Dedifferentiated amniotic fluid mesenchymal stem cell (primary cell): ENCODE results near the gene TASP1.
A peak's percentile ranks its signal among the peaks of the same experiment; 100 is the strongest.

ENCODE experiments used
- DNase-seq: peaks from one replicate; pipeline ENCODE4 v3.0.0-alpha.2; 2016; ENCODE audit errors: extremely low spot score

TASP1 gene

DNA sequence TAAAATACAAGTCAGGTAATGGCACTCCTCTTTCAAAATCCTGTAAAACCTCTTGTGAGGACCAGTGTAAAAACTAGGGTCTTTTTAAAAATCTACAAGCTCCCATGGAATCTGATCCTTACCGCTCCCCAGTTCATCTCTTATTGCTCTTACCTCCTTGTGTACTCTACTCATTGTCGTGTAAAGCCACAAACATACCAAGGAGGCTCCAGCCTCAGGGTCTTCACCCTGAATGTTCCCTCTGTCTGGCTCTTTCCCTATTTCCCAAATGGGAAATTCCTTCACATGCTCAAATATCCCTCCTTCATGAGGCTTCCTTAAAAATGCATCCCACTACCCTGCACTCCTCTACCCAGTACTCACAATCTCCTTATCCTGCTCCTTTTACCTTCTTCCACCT lies 67.1 kb downstream of the TASP1 start:
- no peak for DNase-seq

DNA sequence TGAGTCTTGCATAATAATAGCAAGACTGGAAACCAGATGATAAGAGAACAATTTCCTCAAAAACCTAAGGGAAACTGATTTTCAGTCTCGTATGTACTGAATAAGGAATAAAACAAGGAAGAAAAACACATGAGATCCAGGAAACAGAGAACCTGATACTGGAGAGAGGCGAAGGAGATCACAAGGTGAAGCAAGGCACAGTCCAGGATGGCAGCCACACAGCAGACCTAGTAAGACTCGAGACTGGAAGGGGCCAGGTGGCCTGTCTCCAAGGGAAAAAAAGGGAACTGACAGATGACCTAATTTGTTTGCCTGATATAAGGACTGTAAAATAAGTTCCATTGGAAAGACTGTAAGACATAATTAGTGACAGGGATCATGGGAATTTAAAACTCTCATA lies 71.1 kb downstream of the TASP1 start:
- no peak for DNase-seq

DNA sequence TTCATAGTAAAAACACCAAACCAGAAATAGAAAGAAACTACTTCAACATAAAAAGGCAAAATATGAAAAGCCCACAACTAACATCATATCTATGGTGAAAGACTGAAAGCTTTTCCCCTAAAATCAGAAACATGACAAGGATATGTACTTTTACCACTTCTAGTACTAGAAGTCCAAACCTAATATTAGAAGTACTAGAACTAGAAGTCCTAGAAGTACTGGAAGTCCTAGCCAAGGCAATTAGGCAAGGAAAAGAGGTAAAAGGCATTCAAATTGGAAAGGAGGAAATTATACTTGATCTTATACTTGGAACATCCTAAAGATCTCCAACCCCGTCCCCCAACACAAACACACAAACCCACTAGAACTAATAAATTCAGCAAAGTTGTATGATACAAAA lies 74.9 kb downstream of the TASP1 start:
- DNase-seq = no peak

DNA sequence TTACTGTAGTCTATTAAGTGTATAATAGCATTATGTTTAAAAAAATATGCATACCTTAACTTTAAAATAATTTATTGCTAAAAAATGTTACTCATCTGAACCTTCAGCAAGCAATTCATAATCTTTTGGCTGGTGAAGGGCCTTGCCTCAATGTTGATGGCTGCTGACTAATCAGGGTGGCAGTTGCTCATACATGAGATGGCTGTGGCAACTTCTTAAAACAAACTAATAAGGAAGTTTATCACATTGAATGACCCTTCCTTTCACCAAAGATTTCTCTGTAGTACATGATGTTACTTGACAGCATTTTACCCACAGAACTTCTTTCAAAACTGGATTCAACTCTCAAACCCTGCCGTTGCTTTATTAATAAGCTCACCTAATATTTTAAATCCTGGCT lies 84.0 kb downstream of the TASP1 start:
- no peak for DNase-seq

DNA sequence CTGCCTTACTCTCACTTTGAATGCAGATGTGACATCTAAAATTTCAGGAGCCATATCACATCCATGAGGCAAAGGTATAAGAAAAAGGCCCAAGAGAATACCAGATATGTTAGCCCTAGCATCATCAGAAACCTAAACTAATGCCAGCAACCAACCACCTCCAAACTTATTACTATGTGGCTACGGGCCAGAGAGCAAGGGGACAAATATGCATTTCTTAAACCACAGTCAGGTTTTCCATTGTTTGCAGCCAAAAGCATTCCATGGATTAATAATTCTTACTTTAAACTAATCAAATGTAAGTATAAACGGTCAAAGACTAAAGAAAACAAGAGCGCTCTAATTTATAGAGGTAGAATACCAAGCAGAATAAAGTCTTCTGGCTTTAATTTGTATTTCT lies 84.7 kb downstream of the TASP1 start:
- DNase-seq = no peak

DNA sequence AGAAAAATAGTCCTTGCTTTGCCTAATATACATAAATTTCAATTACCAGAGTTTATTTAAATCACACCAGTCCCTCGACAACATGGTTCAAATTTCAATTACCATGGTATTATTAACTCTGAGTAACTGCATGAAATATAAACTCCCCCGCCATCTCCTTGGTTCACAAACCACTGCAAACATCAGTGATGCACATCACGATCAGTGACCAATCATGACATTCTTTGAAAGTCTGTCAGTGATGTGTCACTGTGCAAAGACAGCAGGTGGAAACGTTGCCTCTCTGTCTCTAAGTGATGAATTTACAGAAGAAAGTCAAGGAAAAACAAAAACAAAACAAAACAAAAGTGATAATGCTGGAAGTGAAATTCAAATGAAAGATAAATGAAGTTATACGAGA lies 86.7 kb downstream of the TASP1 start:
- DNase-seq = no peak

DNA sequence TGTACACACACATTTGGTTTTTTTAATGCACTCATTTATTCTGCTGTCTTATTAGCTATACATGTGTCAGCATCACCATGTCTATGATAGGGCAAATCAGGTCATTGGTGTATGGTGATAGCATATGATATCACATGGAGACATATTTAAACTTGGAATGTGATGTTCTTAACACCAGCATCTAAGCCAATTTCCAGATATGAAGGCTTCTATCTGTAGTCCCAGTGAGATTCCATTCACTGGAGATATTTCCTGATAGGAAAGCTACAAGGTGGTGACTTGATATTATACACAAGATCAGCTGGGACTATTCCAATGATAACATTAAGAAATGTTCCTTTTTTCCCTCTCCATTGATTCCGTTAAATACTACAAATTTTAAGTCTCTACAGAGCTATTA lies 89.3 kb downstream of the TASP1 start:
- no peak for DNase-seq

DNA sequence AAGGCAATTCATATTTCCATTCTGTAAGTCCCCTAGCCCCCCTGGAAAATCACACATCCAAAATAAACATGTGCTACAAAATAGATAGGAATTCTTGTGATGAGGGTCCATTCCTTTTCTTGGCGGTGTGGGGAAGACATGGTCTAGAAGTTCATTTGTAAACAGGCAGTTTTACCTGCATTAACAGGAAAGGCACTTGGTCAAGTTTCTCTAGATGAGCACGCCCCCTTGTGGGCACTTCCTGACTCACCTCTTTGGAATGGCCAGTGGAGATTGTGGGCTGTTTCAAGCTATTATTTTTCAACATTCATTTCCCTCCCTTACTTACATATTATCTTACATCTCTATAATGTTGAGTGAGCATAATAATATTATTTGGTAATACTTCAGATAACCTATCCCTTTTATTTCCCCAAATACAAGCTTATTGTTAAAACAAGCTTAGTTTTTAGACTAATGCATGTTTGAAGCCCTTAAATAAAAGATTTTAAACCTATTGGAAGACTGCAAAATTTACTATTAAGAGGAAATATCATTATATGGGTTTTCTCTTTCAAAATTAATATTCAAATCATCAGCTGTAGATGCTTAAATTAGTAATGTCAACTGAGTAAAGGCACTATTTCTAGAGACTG lies 92.1 kb downstream of the TASP1 start:
- peak; percentile 25 for DNase-seq

DNA sequence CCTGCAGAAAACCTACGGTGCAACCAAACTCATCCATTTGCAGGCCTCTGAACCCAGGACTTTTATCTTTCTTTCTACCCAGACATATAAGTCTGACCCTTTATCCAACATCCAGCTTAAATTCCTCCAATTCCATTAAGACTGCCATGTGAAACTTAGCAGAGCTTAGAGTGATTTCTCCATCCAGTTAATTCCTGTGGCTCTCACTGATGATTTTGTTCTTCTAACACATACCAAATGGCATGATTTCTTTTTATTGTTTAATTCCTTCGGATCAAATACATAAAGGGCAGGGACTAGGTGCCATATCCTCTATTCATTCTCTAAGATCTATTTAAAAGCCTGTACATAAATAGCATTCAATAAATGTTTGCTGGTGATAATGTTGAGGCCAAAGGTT lies 92.9 kb downstream of the TASP1 start:
- no peak for DNase-seq

DNA sequence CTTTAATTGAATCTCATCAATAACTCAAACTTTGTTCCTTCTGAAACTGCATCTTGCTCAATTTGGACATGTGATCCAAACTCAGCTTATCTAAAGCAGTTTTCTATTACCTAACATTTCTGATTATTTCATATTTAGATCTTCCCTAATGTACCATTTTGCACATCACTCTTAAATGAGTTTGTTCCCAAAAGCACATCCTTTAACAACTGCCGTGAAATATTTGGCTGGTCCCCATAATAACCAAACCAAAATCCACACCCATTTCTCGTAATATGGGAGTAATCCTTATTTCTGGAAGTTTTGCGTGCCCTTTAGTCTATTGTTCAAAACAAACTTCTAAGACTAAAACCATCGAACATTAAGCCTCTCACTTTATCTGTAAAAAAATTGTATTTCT lies 94.9 kb downstream of the TASP1 start:
- DNase-seq = no peak

DNA sequence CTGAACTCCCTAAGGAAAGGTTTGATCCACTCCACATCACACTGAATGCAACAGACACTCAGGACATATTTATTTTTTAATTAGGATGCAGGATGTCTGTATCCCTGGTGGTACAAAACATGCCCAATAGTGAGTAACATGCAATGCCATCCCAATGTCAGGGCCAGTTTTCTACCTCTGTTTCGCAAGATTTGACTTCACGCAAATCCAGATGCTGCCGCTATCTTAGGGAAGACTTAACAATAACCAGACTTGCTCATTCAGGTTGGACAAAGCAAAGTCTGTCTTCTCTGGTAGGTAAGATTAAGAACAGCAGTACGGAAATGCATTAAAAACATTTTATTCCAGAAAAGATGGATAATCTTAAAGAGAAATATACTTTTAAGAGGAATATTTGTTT lies 103.1 kb downstream of the TASP1 start:
- DNase-seq = no peak

DNA sequence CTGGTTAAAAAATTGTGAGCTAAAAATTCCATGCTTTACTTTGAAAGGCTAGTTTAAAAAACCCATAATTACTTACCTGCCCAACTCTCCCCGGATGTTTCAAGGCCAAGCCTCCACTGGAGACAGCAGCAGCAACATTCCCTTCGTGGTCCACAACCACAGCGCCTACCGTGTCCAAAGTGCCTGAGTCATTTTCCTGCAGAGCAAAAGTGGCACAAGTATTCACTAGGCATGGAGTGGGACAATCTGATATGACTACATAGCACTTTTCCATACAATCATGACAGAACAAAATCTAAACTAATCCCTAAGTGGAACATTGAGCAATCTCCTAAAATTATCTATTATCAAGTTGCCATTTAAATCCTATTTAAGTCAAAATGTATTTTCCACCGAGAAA lies 104.8 kb downstream of the TASP1 start:
- no peak for DNase-seq

DNA sequence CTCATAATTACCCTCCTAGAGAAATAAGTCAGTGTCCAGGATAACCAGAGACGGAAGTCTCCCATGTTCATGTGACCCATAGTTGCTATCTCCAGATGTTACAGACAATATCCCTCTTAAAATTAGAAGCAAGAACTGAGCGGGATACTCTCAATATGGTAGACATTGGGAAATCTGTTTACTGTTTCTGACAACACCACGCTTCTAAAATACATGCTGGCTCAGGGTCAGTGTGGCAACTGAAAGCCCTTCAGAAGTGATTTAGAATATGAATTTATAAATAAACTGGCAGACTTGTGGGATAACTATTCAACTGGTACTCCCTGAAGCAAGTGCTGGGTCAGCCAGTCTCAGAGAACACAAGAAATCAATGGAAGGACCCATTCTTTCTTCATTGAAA lies 108.6 kb downstream of the TASP1 start:
- no peak for DNase-seq

DNA sequence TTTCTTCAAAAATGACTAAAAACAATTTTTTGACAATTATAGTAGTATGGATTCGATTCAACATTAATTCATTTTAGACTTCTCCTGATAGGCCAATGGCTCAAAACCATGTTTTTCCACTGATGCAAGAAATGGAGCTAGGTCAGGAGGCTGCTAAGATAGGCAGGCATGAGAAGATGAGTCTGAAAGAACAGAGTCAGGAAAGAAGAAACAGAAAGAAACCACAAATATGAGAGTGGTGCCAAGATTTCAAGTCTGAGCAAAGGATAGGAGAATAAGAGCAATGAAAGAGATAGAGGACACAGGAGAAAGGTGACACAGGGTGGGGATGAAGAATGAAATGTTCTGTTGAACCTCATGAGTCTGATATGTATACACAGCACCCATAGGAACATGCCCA lies 112.2 kb downstream of the TASP1 start:
- no peak for DNase-seq

DNA sequence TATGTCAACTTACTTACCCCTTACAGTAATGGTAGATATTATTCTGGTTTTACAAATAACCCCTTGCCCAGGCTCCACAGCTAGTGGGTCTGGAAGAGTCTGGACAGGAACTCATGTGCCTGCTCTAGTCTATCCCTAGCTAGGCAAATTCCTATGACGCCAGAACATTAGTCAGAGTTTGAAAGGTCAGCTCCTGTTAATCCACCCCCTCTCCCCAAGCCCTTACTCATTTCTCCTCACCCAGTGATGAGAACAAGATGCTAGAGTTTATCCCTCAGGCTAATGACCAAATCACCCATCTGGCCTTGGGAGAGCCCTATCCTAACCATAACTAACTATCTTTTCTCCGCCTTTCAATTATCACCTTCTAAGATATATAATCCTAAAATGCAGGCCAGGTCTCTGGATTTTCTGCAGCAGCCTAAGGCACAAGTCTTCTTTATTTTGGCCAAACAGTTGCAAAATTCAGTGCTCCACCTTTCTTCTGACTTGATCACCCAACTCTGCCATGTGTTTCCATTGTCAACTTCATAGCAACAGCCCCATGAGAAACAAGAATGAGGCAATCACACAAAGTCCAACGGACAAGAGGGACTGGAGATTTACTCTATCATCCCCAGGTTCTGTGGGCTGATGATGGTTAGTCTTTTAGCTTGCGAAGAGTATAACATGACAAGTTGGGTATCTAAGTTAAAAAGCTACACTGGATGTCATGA lies 113.3 kb downstream of the TASP1 start:
- DNase-seq = peak; percentile 42

DNA sequence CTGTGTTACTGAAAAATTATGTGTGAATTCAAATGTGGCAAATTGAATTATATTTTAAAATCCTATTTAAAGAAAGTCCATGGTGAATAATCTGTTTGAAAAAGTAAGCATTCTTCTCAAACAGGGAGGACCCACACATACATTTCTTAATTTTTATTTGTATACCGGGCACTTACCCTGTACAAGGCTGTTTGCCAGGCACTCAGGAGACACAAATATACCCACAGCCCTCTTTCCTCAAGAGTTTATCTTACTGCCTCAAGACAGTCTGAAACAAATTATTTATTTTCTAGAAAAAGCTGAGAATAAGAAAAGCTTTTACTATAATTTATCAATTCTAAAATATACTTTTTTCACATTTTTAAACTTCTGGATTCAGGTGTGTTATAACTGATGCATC lies 114.4 kb downstream of the TASP1 start:
- DNase-seq = no peak

DNA sequence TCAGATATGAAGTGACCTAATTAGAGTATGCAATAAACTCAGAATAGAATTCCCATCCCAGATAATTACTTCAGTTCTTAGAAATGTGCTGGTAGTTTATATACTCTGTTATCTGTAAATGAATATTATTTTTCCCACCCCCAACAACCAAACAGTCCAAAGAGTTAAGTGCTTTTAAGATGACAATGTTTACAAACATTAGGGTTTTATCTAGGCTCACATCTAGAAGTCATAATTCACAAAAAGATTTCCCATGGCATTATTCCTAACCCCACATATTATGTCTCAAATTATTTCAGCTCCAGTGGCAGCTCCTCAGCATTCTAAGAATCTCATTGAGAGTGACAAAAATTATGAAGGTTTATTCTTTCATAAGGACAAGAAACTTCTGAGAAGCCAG lies 120.9 kb downstream of the TASP1 start:
- DNase-seq = no peak

DNA sequence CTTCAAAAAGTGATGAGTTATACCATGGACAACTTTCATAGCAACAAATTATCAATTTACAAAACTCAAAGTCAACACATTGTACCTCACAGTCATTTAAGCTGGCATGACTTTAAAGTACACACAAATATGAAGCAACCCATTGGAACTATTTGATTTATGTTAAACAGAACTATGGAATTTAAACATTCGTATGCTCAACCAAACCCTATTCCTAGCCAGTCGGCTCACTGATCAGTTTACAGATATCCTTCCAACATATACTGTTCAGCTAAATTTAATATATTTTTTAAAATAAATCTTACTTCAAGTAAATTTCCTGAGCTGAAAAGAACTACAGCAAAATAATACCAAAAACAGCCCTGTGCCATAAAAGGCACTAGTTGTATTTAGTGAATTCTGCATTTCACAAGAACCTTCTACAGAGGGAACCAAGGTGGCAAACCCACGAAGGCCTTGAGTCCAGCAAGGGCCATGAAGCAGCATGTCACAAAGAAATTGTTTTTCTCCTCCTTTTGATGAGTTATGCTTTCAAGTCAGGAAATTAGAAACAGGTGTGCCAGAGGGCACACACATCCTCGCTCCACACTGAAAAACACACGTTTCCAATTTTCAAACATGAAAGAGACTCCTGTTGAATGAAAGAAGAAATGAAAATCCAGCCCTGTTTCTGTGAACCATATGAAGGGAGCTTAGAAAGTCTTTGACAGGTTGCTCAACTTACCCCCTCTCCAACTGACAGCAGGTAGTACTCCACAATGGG lies 122.8 kb downstream of the TASP1 start:
- no peak for DNase-seq

DNA sequence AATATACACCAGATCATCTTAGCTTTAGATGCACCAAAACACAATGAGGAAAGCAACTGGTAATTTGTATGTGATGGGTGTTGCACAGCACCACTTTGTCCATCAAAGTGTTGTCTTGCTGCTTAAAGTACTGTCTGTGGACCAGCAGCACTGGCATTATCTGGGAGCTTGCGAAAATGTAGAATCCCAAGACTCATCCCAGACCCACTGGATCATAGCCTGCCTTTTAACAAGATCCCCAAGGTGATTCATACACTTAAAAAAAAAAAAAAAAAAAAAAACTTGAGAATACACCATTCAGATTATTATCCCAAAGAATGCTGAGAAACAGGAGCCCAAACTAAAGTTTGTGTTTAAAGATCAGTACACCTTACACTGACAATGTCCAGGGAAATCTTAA lies 123.4 kb downstream of the TASP1 start:
- DNase-seq = no peak

DNA sequence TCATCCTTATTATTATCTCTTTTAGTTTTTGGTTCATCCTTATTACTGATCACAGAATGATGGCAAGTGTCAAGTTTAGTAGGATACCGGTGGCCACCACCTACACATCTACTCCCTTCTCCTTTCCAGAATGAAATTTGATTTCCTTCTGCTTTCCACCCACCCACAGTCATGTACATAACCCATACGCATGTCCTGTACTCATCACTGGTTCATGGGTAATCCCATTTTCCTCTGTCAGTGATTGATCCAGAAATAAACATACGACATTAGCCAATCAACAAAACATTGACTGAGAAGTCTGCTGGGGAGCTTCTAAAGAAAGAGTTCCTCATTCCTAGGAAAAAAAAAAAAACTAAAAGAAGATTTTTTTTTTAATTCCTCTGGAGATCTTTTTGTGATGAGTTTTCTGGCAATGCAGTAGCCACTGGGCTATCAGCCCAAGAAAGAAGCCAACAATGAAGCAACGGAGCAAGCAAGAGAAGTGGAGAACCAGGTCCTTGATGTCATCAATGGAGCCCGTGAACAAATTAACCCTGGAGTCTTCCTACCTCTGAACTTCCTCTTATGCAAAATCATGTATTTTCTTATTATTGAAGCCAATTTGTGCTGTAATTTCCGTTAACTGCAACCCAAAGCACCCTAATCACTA lies 127.8 kb downstream of the TASP1 start:
- DNase-seq = no peak

DNA sequence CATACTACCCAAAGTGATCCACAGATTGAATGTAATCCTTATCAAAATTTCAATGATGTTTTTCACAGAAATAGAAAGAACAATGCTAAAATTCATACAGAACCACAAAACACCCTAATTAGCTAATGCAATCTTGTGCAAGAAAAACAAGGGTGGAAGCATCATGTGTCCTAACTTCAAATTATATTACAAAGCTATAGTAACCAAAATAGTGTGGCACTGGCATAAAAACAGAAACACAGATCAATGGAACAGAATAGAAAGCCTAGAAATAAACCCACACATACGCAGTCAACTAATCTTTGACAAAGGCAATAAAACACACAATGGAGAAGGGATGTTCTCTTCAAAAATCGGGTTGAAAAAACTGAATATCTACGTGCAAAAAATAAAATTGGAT lies 131.1 kb downstream of the TASP1 start:
- no peak for DNase-seq

DNA sequence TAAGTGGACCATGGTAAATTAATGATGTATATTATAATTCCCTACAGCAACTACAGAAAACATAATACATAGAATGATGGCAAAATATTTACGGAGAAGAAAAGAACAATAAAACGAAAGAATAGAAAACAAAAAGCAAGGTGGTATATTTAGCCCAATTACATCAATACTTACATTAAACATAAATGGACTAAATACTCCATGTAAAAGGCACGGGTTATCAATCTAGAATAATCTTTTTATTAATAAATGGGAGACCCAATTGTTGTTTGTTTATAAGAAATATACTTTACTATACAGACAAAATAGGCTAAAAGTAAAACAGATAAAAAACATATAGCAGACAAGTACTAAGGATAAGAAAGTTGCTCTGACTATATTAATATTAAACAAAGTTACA lies 137.2 kb downstream of the TASP1 start:
- no peak for DNase-seq

DNA sequence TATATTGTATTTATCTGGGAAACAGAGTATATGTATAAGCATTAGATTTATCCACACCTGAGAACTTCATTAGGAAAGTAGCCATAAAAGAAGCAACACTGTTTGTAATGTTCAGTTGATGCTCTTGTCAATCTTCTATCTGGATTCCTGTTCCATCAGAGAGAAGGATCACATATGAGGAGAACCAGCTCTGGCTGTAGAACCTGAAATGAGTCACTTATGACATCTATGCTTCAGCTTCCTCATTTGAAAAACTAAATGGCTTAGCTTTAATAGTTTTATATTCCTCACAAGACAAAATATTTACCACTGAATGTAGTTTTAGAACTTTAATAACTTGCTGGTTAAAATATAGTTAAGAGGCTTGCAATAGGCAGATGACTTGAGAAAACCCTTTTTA lies 144.7 kb downstream of the TASP1 start:
- no peak for DNase-seq
